Measurements from ENCODE around the gene GPHA2.

GPHA2 gene

DNA sequence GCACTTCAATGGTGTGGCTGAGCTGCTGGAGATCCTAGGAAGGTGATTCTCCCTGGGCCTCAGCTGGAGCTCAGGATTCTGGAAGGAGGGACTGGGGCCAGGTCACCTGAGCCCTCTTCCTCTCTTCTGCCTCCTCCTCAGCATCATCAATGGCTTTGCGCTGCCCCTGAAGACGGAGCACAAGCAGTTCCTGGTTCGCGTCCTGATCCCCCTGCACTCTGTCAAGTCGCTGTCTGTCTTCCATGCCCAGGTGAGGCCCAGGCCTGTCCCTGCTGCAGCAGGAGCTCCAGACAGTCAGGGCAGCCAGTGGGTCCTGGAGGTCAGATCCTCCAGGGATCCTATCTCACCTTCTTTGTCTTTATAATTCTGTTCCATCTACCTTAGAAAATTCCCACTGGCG lies 5.4 kb downstream of the GPHA2 start:
- DNase-seq (ENCODE audit: low spot score): no peak

GRCh38 chr11:64929625-64930024 lies 6.1 kb downstream of the GPHA2 start:
- DNase-seq (ENCODE audit: low spot score): no peak

- DNase-seq (ENCODE audit: low spot score): no peak
Observed at GRCh38 chr11:64928957-64929356, 6.7 kb downstream of the GPHA2 start.

GRCh38 chr11:64926689-64927088 lies 9.0 kb downstream of the GPHA2 start:
- no peak for DNase-seq (ENCODE audit: low spot score)

GRCh38 chr11:64925536-64926436 lies 9.9 kb downstream of the GPHA2 start:
- no peak for DNase-seq (ENCODE audit: low spot score)

DNA sequence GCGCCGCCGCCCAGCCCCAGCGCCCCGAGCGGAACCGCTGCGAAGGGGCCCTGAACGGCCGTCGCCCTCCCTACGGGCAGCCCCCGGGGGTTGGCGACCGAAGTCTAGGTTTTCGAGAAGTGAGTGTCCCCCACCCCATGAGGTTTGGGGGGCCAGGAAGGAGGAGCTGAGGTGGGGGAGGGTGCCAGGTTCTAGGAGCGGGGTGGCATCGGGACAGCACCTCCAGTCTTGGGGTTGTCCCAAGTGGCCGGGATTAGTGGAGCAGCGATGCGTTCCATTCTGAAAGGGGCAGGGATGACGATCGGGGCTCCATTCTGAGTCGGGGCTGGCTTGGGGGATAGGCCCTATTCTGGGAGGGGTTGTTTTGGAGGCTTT lies 10.8 kb downstream of the GPHA2 start:
- DNase-seq (ENCODE audit: low spot score): no peak

- DNase-seq (ENCODE audit: low spot score): peak; percentile 95
Observed at GRCh38 chr11:64923944-64924909, 11.5 kb downstream of the GPHA2 start, which contains the start of gene PPP2R5B. Gene PPP2R5B, plus strand, starts transcription at chr11:64924689. Its CDS starts 1,046 bp downstream, at chr11:64925735.

- DNase-seq (ENCODE audit: low spot score): no peak
Observed at GRCh38 chr11:64923151-64923661, 12.5 kb downstream of the GPHA2 start.

DNA sequence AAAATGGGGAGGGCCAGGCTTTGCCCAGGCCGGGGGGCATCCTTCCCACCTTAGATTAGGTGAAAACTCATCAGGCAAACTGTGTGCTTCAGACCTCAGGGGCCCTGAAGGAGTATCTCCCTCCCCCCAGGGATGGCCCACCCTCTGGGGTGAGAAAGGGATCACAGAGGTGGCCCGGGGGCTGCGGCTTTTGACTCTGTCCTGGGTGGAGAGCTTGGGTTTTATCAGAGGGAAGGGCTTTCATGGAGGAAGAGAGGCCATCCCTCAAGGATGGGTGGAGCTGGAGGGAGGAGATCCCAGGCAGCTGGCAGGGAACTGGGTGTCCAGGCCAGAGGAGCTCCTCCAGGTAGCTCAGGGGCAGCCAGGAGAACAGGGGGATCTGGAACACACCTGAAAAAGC lies 14.3 kb downstream of the GPHA2 start:
- no peak for DNase-seq (ENCODE audit: low spot score)

DNA sequence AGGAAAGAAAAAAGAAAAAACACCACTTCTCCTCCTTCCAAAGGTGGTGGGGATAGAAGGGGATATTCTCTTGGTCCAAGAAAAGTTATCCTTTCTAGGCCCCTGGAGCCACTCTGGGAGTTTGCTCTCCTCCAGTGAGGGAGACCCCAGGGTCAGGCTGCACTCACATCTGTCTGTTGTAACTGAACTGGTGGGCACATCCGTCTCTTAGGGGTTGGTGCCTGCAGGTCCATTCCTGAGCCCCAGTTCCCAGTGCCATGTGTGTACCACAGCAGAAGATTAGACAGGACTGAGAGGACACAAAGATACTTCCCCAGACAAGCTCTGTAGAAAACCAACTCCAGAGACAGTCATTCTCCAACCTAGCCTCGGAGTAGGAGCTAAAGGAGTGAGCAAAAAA lies 15.6 kb downstream of the GPHA2 start:
- DNase-seq (ENCODE audit: low spot score): no peak

DNA sequence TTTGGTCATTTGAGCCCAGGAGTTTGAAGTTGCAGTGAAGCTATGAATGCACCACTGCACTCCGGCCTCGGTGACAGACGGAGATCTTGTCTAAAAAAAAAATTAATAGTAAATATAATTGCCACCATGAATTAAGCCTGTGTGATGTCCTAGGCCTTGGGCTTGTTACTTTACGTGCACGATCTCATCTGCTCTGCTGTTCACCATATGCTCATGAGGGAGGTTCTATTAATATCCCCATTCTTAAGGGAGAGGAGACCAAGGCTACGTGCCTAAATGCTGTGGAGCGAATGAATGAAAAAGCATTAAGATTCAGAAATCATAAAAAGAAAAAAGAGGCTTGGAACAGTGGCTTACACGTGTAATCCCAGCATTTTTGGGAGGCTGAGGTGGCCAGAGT lies 16.1 kb downstream of the GPHA2 start:
- no peak for DNase-seq (ENCODE audit: low spot score)

GRCh38 chr11:64918017-64918416 lies 17.7 kb downstream of the GPHA2 start:
- no peak for DNase-seq (ENCODE audit: low spot score)

GRCh38 chr11:64917663-64917995 lies 18.1 kb downstream of the GPHA2 start:
- DNase-seq (ENCODE audit: low spot score): no peak

- peak; percentile 100 for DNase-seq (ENCODE audit: low spot score)
Observed at GRCh38 chr11:64916775-64917662, 18.7 kb downstream of the GPHA2 start, which contains the start of gene ATG2A. Gene ATG2A, minus strand, starts transcription at chr11:64917209. Its CDS starts 74 bp downstream, at chr11:64917135.

GRCh38 chr11:64916040-64916774 lies 19.5 kb downstream of the GPHA2 start:
- DNase-seq (ENCODE audit: low spot score): peak; percentile 40

- no peak for DNase-seq (ENCODE audit: low spot score)
Observed at GRCh38 chr11:64915376-64915887, 20.3 kb downstream of the GPHA2 start.

DNA sequence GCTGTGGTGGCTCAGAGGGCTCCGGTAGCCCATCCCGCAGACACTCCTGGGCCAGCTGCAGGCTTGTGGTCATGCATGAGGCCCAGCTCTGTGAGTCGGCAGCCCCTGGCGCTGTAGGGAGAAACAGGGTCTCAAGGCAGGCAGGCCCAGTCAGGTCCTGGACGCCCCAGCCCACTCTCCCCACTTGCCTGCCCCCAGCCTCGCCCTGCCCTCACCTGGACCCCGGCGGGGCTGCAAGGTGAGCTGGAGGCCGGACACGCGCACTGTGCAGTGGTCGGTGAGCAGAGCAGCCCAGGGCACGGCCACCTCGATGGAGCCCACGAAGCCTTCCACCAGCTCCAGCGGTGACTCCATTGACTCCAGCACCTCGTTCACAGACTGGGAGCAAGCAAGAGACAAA lies 21.6 kb downstream of the GPHA2 start:
- no peak for DNase-seq (ENCODE audit: low spot score)

- DNase-seq (ENCODE audit: low spot score): no peak
Observed at GRCh38 chr11:64913171-64913727, 22.4 kb downstream of the GPHA2 start.

DNA sequence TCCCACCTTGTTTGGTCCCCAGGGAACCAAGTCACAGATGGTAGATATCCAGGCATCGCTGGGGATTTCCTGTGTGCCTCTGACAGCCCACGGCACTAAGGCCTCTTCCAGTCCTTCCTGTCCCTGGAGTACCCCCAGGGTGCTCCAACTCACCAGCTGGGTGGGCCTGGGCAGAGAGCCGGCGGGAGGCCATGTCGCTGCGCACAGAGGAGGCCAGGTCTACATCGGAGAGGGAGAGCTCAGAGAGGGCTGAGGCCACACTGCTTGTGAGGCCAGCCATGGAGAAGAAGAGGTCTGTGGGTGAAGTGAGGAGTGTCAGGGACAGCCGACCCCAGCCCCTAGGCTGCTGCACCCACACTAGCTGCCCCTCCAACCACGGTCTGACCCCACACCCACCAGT lies 24.0 kb downstream of the GPHA2 start:
- DNase-seq (ENCODE audit: low spot score): no peak

DNA sequence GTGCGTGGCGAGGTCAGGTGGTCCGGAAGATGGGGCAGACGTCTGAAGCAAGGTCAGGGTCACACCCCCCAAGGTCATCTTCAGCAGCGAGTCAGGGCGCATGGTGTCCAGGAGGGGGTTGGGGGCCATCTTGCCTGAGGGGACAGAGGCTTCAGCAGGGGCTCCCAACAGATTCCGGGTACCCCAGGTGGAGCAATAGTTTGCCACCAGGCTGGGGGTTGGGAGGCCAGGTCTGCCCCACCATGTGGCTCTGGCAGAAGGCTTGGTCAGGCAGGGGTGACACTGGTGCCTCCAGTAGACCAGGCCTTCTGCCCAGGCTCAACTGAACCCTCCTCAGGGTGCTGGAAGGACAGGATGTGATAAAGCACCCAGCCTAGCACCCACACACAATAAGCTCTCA lies 24.6 kb downstream of the GPHA2 start:
- DNase-seq (ENCODE audit: low spot score): no peak

Data from SW480 (cell line).